ENCODE data around the gene NR2C2. TPM values are rescaled to one million over a fixed set of nuclear protein-coding genes. Genes with fewer than 3 reads are reported as not detected.
A peak's percentile ranks its signal among the peaks of the same experiment; 100 is the strongest.

Gene NR2C2
- total RNA-seq, 1 experiment from 2014 or later, result 41.5 TPM

- H3K27me3 Mint-ChIP-seq (ENCODE audit: unreplicated experiment), result no peaks in the 10 kb centered on the region
- intact Hi-C loops (cut with micrococcal nuclease; ENCODE audit: unreplicated experiment), result loop anchor here (5.0 kb wide), 1 partner anchor 138 kb away; no protein-coding TSS in a partner anchor
- H3K27ac Mint-ChIP-seq (ENCODE audit: unreplicated experiment), result peak overlapping the region; percentile 77
Observed at GRCh38 chr3:15065550-15066007, 118.2 kb downstream of the NR2C2 start.

GRCh38 chr3:15066467-15066866 is 119.1 kb downstream of the NR2C2 start:
- H3K4me3 Mint-ChIP-seq (ENCODE audit: low read depth, unreplicated experiment), result no peak overlapping the region
- no peak overlapping the region for H3K27ac Mint-ChIP-seq (ENCODE audit: unreplicated experiment)

More at GRCh38 chr3:15065550-15066007, 118.2 kb downstream of the NR2C2 start:
- no TSS peak for BruUV-seq (replicated peaks)
- Mint-ChIP-seq H3K36me3 (ENCODE audit: insufficient read depth, unreplicated experiment) (peaks cover 17% of the 10 kb centered on the region), H3K4me1 (ENCODE audit: low read depth, unreplicated experiment) (peaks cover 14% of the 10 kb centered on the region), H3K9me3 (ENCODE audit: low read depth, unreplicated experiment) (no peaks in the 10 kb centered on the region), H3K4me3 (ENCODE audit: low read depth, unreplicated experiment) (peak overlapping the region; percentile 92)
- no peak for TF ChIP-seq CTCF (IDR thresholded peaks at IDR 0.05; ENCODE audit: unreplicated experiment)
- no peak for DNase-seq
- CTCF ChIA-PET, result interaction anchor here (0.8 to 1.7 kb wide), 2 partner anchors 14 to 21 kb away, joined by 3 to 8 read pairs; no protein-coding TSS in a partner anchor

GRCh38 chr3:15069441-15069840 is 122.1 kb downstream of the NR2C2 start:
- intact Hi-C loops (cut with micrococcal nuclease; ENCODE audit: unreplicated experiment), result loop anchor here (5.0 kb wide), 1 partner anchor 142 kb away; no protein-coding TSS in a partner anchor
- Mint-ChIP-seq H3K9me3 (ENCODE audit: low read depth, unreplicated experiment) (no peaks in the 10 kb centered on the region), H3K36me3 (ENCODE audit: insufficient read depth, unreplicated experiment) (peaks cover 11% of the 10 kb centered on the region), H3K4me1 (ENCODE audit: low read depth, unreplicated experiment) (no peaks in the 10 kb centered on the region), H3K4me3 (ENCODE audit: low read depth, unreplicated experiment) (no peak overlapping the region), H3K27ac (ENCODE audit: unreplicated experiment) (no peak overlapping the region), H3K27me3 (ENCODE audit: unreplicated experiment) (no peaks in the 10 kb centered on the region)
- CTCF ChIA-PET, result no interaction called here
- BruUV-seq (replicated peaks), result no TSS peak
- no peak for DNase-seq
- no peak for TF ChIP-seq CTCF (IDR thresholded peaks at IDR 0.05; ENCODE audit: unreplicated experiment)

More at GRCh38 chr3:15066467-15066866, 119.1 kb downstream of the NR2C2 start:
- TF ChIP-seq CTCF (IDR thresholded peaks at IDR 0.05; ENCODE audit: unreplicated experiment), result no peak
- Mint-ChIP-seq H3K36me3 (ENCODE audit: insufficient read depth, unreplicated experiment) (peaks cover 17% of the 10 kb centered on the region), H3K9me3 (ENCODE audit: low read depth, unreplicated experiment) (no peaks in the 10 kb centered on the region), H3K4me1 (ENCODE audit: low read depth, unreplicated experiment) (peaks cover 14% of the 10 kb centered on the region), H3K27me3 (ENCODE audit: unreplicated experiment) (no peaks in the 10 kb centered on the region)
- no TSS peak for BruUV-seq (replicated peaks)
- CTCF ChIA-PET, result no interaction called here
- no peak for DNase-seq
- intact Hi-C loops (cut with micrococcal nuclease; ENCODE audit: unreplicated experiment), result loop anchor here (5.0 kb wide), 1 partner anchor 139 kb away; no protein-coding TSS in a partner anchor

- intact Hi-C loops (cut with micrococcal nuclease; ENCODE audit: unreplicated experiment), result no loop called here
- DNase-seq, result no peak
- Mint-ChIP-seq H3K4me3 (ENCODE audit: low read depth, unreplicated experiment) (no peak overlapping the region), H3K27ac (ENCODE audit: unreplicated experiment) (no peak overlapping the region), H3K36me3 (ENCODE audit: insufficient read depth, unreplicated experiment) (no peaks in the 10 kb centered on the region), H3K4me1 (ENCODE audit: low read depth, unreplicated experiment) (no peaks in the 10 kb centered on the region), H3K27me3 (ENCODE audit: unreplicated experiment) (no peaks in the 10 kb centered on the region), H3K9me3 (ENCODE audit: low read depth, unreplicated experiment) (no peaks in the 10 kb centered on the region)
- no TSS peak for BruUV-seq (replicated peaks)
- CTCF ChIA-PET, result no interaction called here
- TF ChIP-seq CTCF (IDR thresholded peaks at IDR 0.05; ENCODE audit: unreplicated experiment), result no peak
Observed at GRCh38 chr3:15071699-15072098, 124.3 kb downstream of the NR2C2 start.
